CD4-positive, alpha-beta T cell treated with Interferon alpha-2 for 1 hour (primary cell): ENCODE measurements around the gene ARHGEF33.

Experiments
- DNase-seq, 2 donors: peaks; one replicate each; pipeline ENCODE4 v3.0.0-alpha.2; 2020 to 2022

The ARHGEF33 gene

GRCh38 chr2:39022642-39023235 is 133.1 kb downstream of the ARHGEF33 start:
- DNase-seq = no peak

DNA sequence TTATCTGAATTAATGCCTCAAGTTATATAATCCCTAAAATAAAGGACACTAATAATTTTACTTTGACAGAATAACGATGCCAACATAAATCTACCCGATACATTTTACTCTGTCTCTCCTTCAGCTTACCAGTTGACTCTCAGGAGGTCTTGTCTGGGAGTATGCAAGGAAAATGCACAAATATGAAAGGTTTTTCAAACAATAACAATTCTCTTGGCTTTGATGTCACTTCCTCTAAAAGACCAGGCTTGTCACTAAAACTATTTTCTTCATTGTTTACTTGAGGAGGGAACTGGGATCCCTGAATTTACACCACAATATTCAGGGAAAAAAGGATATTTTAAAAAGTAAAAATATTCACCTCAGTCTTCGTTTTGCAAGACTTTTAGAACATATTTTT is 134.0 kb downstream of the ARHGEF33 start:
- no peak for DNase-seq

DNA sequence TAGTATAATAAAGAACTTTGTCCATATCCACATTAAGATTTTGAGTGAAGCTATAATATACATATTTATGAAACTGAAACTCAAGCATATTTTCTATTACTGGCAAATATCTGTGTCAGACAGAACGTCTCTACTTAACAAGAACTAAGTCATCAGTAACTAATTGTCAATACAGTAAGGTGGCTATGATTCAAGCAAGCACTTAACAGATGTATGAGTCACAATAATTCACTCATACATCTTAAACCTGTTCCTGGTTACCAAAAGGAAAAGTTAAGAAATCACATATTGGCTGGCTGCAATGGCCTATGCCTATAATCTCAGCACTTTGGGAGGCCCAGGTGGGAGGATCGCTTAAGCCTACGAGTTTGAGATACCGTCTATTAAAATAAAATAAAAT is 135.2 kb downstream of the ARHGEF33 start:
- DNase-seq = no peak
